ENCODE data around the gene IQGAP2.
"Not testable (repeated sequence)": the region's sequence is repeated elsewhere in the genome, so short reads cannot be mapped to it uniquely, and the experiment has no call there.

Gene IQGAP2

DNA sequence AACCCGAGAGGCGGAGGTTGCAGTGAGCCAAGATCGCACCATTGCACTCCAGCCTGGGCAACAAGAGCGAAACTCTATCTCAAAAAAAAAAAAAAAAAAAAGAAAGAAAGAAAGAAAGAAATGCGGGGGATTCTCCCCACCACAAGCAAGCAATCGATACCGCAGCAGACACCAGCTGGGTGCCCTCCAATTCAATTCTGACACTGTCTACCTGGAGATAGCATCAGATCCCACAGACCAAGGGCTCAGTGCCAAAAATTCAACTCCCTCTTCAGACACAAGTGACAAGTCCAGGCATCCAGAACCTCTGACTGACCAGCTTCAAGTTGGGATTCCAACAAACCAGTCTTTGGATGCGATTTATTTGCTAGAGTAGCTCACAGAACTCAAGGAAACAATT, 33.4 kb upstream of the IQGAP2 start:
- H3K36me3 ChIP-seq (ENCODE audit: control insufficient read depth in 2 of 2, insufficient read depth in 2 of 2, low read length in 2 of 2); H3K9me3 ChIP-seq (ENCODE audit: control insufficient read depth in 2 of 2, low read length in 2 of 2); H3K4me1 ChIP-seq (ENCODE audit: control insufficient read depth in 2 of 2, insufficient read depth in 2 of 2, low read length in 2 of 2); H3K27me3 ChIP-seq (ENCODE audit: control insufficient read depth in 2 of 2, insufficient read depth in 2 of 2, low read length in 2 of 2); H3K27ac ChIP-seq (ENCODE audit: low read depth in 2 of 2, low read length in 2 of 2); H3K4me3 ChIP-seq (ENCODE audit: low read length in 2 of 2); H3K9ac ChIP-seq (ENCODE audit: low read depth in 1 of 2, low read length in 2 of 2): not testable (repeated sequence)

DNA sequence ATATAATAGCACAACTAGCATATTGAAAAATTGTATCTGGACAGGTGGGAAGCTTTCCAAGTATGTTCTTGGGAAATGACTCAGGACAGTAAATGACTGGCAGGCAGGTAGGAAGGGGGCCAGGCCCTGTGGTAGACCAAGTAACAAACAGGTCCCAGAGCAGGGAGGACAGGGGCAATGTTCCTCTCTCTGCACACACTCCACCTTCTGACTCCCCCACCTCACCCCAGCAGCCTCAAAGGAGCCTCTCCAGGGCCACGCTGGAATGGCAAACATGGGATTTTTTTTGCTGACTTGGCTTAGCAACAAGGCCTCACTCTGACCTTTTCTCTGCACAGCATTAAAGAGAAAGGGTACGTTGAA, 31.1 kb upstream of the IQGAP2 start:
- H3K36me3 ChIP-seq (ENCODE audit: control insufficient read depth in 2 of 2, insufficient read depth in 2 of 2, low read length in 2 of 2) = no peaks in the 10 kb centered on the region
- H3K9ac ChIP-seq (ENCODE audit: low read depth in 1 of 2, low read length in 2 of 2) = no peak overlapping the region
- no peak overlapping the region for H3K4me3 ChIP-seq (ENCODE audit: low read length in 2 of 2)
- H3K9me3 ChIP-seq (ENCODE audit: control insufficient read depth in 2 of 2, low read length in 2 of 2) = no peaks in the 10 kb centered on the region
- no peaks in the 10 kb centered on the region for H3K27me3 ChIP-seq (ENCODE audit: control insufficient read depth in 2 of 2, insufficient read depth in 2 of 2, low read length in 2 of 2)
- H3K4me1 ChIP-seq (ENCODE audit: control insufficient read depth in 2 of 2, insufficient read depth in 2 of 2, low read length in 2 of 2) = no peaks in the 10 kb centered on the region
- no peak overlapping the region for H3K27ac ChIP-seq (ENCODE audit: low read depth in 2 of 2, low read length in 2 of 2)

DNA sequence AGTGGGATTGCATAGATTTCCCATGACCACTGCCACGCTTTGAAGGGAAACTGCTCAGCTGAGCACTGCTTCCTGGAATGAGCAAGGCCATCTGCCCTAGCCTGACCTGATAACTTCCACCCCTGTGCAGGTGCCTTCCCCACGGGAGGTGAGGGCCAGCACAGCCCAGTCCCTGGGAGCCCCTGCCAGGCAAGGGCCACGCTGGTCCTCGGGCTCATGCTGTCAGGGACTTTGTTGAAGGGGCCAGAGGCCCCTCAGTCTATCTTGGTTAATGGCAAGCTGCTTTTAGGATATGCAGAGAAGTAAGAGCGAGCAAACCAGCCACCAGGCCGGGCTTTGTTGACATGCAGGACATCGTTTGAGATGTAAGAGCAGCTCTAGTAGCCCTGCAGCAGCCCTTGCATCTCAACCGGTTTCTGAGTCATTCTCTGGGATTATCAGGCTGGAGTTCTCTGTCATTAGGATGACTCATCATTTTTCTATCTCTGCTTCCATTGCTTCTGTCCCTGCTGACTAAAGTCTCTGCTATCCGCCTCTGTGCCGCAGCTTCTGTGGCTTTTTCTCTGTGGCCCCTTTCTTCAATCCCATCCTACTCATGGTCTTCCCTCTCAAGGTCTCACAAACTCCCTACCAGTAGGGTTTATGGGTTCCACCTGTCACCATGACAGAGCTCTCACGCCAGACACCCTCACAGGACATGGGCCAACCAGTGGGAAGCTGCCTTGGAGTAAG, 30.6 kb upstream of the IQGAP2 start:
- H3K27ac ChIP-seq (ENCODE audit: low read depth in 2 of 2, low read length in 2 of 2) = no peak overlapping the region
- no peaks in the 10 kb centered on the region for H3K9me3 ChIP-seq (ENCODE audit: control insufficient read depth in 2 of 2, low read length in 2 of 2)
- no peaks in the 10 kb centered on the region for H3K36me3 ChIP-seq (ENCODE audit: control insufficient read depth in 2 of 2, insufficient read depth in 2 of 2, low read length in 2 of 2)
- no peak overlapping the region for H3K4me3 ChIP-seq (ENCODE audit: low read length in 2 of 2)
- no peaks in the 10 kb centered on the region for H3K4me1 ChIP-seq (ENCODE audit: control insufficient read depth in 2 of 2, insufficient read depth in 2 of 2, low read length in 2 of 2)
- no peak overlapping the region for H3K9ac ChIP-seq (ENCODE audit: low read depth in 1 of 2, low read length in 2 of 2)
- no peaks in the 10 kb centered on the region for H3K27me3 ChIP-seq (ENCODE audit: control insufficient read depth in 2 of 2, insufficient read depth in 2 of 2, low read length in 2 of 2)

DNA sequence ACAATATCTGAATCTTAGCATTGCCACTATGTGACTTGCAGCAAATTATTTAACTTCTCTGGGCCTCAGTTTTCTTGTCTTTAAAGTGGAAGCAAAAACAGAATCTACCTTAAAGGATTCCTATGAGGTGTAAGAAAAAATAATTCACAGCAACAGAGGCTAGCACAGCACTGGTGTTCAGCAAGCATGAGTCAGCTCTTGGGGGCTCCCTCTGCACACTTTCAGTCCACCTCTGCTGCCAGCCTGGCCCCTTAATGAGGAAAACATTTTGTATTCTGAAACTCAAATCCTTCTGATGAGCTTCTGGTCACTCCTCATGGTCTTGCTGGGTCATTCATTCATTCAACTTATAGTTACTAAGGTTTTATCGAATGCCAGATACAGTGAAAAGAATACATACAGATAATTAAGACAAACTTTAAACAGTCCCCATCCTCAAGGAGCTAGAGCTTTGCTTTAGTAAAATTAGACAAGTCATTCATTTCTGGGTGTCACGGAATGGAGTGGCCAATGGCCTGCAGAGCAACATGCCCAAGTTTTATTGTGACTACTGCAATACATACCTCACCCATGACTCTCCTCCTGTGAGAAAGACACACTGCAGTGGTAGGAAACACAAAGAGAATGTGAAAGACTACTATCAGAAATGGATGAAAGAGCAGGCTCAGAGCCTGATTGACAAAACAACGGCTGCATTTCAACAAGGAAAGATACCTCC, 26.8 kb upstream of the IQGAP2 start:
- Histone ChIP-seq H3K27me3 (ENCODE audit: control insufficient read depth in 2 of 2, insufficient read depth in 2 of 2, low read length in 2 of 2) (no peaks in the 10 kb centered on the region), H3K9ac (ENCODE audit: low read depth in 1 of 2, low read length in 2 of 2) (no peak overlapping the region), H3K9me3 (ENCODE audit: control insufficient read depth in 2 of 2, low read length in 2 of 2) (no peaks in the 10 kb centered on the region), H3K4me1 (ENCODE audit: control insufficient read depth in 2 of 2, insufficient read depth in 2 of 2, low read length in 2 of 2) (peaks cover 13 to 14% of the 10 kb centered on the region in 2 donors), H3K4me3 (ENCODE audit: low read length in 2 of 2) (no peak overlapping the region), H3K27ac (ENCODE audit: low read depth in 2 of 2, low read length in 2 of 2) (no peak overlapping the region), H3K36me3 (ENCODE audit: control insufficient read depth in 2 of 2, insufficient read depth in 2 of 2, low read length in 2 of 2) (no peaks in the 10 kb centered on the region)

DNA sequence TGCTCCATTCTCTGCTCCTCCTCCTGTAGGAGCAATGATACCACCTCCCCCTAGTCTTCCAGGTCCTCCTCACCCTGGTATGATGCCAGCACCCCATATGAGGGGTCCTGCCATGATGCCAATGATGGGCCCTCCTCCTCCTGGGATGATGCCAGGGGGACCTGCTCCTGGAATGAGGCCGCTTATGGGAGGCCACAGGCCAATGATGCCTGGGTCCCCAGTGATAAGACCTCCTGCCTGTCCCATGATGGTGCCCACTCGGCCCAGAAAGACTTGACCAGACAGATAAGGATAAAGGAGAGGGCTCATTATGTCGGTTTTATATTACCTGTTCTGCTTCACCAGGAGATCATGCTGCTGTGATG, 26.2 kb upstream of the IQGAP2 start:
- Histone ChIP-seq H3K36me3 (ENCODE audit: control insufficient read depth in 2 of 2, insufficient read depth in 2 of 2, low read length in 2 of 2) (no peaks in the 10 kb centered on the region), H3K9ac (ENCODE audit: low read depth in 1 of 2, low read length in 2 of 2) (no peak overlapping the region), H3K9me3 (ENCODE audit: control insufficient read depth in 2 of 2, low read length in 2 of 2) (no peaks in the 10 kb centered on the region), H3K4me1 (ENCODE audit: control insufficient read depth in 2 of 2, insufficient read depth in 2 of 2, low read length in 2 of 2) (peaks cover 13 to 14% of the 10 kb centered on the region in 2 donors), H3K4me3 (ENCODE audit: low read length in 2 of 2) (no peak overlapping the region), H3K27ac (ENCODE audit: low read depth in 2 of 2, low read length in 2 of 2) (no peak overlapping the region), H3K27me3 (ENCODE audit: control insufficient read depth in 2 of 2, insufficient read depth in 2 of 2, low read length in 2 of 2) (no peaks in the 10 kb centered on the region)

DNA sequence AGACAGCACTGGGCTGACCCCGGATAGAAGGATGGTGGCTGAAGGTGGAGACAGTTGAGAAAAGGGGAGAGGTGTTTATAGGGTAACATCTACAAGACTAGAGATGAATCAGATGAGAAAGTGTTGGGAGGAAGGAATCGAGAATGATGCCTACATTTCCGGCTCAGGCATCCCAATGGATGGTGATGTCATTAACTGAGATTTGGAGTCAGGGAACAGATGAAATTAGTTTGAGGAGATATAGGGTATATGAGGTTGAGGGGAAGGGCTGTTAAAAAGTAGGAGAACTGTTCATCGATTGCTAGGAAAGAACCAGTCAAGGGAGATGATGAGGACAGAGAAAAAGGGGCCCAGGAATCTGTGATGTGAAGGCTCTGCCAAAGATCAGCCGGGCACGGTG, 24.7 kb upstream of the IQGAP2 start:
- Histone ChIP-seq H3K9ac (ENCODE audit: low read depth in 1 of 2, low read length in 2 of 2) (no peak overlapping the region), H3K36me3 (ENCODE audit: control insufficient read depth in 2 of 2, insufficient read depth in 2 of 2, low read length in 2 of 2) (no peaks in the 10 kb centered on the region), H3K27me3 (ENCODE audit: control insufficient read depth in 2 of 2, insufficient read depth in 2 of 2, low read length in 2 of 2) (no peaks in the 10 kb centered on the region), H3K27ac (ENCODE audit: low read depth in 2 of 2, low read length in 2 of 2) (no peak overlapping the region), H3K4me3 (ENCODE audit: low read length in 2 of 2) (no peak overlapping the region), H3K9me3 (ENCODE audit: control insufficient read depth in 2 of 2, low read length in 2 of 2) (no peaks in the 10 kb centered on the region), H3K4me1 (ENCODE audit: control insufficient read depth in 2 of 2, insufficient read depth in 2 of 2, low read length in 2 of 2) (peaks cover 13 to 14% of the 10 kb centered on the region in 2 donors)

DNA sequence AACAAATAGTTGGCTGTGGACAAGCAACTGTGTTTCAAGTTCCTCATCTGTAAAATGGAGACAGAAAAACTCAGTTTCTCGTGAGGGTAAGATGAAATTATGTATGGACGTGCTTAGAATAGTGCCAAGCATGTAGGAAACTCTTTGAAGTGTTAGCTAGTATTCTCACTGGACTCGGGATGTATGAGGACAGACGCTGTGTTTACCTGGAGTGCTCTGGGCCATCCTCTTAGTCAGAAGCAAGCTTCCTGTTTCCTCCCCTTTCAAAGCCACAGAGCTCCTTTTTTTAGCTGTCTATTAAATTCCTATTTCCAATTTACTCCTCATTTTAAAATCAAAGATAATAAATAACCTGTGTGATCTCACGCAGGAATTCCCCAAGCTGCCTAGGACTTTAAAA, 23.8 kb upstream of the IQGAP2 start:
- Histone ChIP-seq H3K36me3 (ENCODE audit: control insufficient read depth in 2 of 2, insufficient read depth in 2 of 2, low read length in 2 of 2) (no peaks in the 10 kb centered on the region), H3K4me1 (ENCODE audit: control insufficient read depth in 2 of 2, insufficient read depth in 2 of 2, low read length in 2 of 2) (peaks cover 13 to 14% of the 10 kb centered on the region in 2 donors)

DNA sequence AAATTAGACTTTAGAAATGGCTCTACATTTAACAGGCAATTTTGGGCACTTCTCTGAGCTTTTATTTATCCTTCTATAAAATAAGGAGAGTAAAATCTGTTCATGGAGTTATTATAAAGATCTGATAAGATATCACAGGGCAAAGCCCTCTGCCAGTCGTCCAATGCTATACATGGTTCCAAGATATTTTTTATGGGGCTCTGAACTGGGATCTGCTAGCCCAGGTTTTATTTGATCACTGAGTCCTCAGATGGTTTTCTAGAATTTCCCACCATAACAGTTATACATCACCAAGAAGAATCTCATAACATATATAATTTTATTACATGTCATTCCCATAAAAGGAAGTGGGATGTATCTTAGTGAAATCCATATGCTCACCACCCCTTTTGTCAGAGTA, 23.2 kb upstream of the IQGAP2 start:
- H3K27ac ChIP-seq (ENCODE audit: low read depth in 2 of 2, low read length in 2 of 2) = no peak overlapping the region
- no peak overlapping the region for H3K4me3 ChIP-seq (ENCODE audit: low read length in 2 of 2)
- H3K4me1 ChIP-seq (ENCODE audit: control insufficient read depth in 2 of 2, insufficient read depth in 2 of 2, low read length in 2 of 2) = peaks cover 13 to 14% of the 10 kb centered on the region in 2 donors
- H3K9ac ChIP-seq (ENCODE audit: low read depth in 1 of 2, low read length in 2 of 2) = no peak overlapping the region
- no peaks in the 10 kb centered on the region for H3K9me3 ChIP-seq (ENCODE audit: control insufficient read depth in 2 of 2, low read length in 2 of 2)
- no peaks in the 10 kb centered on the region for H3K27me3 ChIP-seq (ENCODE audit: control insufficient read depth in 2 of 2, insufficient read depth in 2 of 2, low read length in 2 of 2)
- no peaks in the 10 kb centered on the region for H3K36me3 ChIP-seq (ENCODE audit: control insufficient read depth in 2 of 2, insufficient read depth in 2 of 2, low read length in 2 of 2)

More for the DNA sequence above, 23.8 kb upstream of the IQGAP2 start:
- no peak overlapping the region for H3K9ac ChIP-seq (ENCODE audit: low read depth in 1 of 2, low read length in 2 of 2)
- H3K27me3 ChIP-seq (ENCODE audit: control insufficient read depth in 2 of 2, insufficient read depth in 2 of 2, low read length in 2 of 2) = no peaks in the 10 kb centered on the region
- no peak overlapping the region for H3K4me3 ChIP-seq (ENCODE audit: low read length in 2 of 2)
- no peaks in the 10 kb centered on the region for H3K9me3 ChIP-seq (ENCODE audit: control insufficient read depth in 2 of 2, low read length in 2 of 2)
- H3K27ac ChIP-seq (ENCODE audit: low read depth in 2 of 2, low read length in 2 of 2) = no peak overlapping the region

DNA sequence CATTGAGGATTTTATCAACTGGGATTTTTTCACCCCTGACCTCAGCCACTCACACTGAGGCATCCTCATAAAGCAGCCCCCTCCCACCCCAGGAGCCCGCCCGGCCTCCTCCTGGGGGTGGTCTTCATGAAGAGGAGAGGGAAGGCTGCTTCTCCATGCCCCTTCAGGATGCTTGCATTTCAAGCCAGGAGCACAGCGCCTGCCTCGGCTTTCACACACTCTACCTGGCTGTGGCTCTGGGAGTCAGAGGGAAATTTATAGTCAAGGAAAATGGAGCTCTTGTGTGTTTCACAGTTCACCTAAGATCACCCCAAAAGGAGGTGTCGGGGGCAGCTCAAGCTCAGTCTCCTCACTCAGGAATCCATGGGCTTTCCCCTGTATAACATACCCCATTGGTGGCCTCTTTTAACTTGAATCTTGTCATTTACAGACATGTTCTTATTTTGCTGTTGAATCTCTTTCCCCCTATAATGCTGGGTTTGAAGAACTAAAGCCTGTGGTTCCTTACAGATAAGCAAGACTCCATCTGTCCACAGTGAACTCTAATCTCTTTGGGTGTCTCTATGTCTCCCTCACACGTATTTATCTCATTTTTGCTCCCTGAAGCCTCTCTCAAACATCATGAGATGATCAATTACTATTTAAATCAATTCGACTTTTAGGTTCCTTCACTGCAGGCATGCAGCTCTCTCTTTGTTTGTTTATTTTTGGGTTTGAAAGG, 22.6 kb upstream of the IQGAP2 start:
- Histone ChIP-seq H3K27me3 (ENCODE audit: control insufficient read depth in 2 of 2, insufficient read depth in 2 of 2, low read length in 2 of 2) (no peaks in the 10 kb centered on the region), H3K4me1 (ENCODE audit: control insufficient read depth in 2 of 2, insufficient read depth in 2 of 2, low read length in 2 of 2) (peaks cover 13 to 15% of the 10 kb centered on the region in 2 donors), H3K4me3 (ENCODE audit: low read length in 2 of 2) (no peak overlapping the region), H3K9ac (ENCODE audit: low read depth in 1 of 2, low read length in 2 of 2) (peak overlapping the region in 1 of 2 donors; percentile 14), H3K9me3 (ENCODE audit: control insufficient read depth in 2 of 2, low read length in 2 of 2) (no peaks in the 10 kb centered on the region), H3K27ac (ENCODE audit: low read depth in 2 of 2, low read length in 2 of 2) (peak overlapping the region; percentile 18 to 48), H3K36me3 (ENCODE audit: control insufficient read depth in 2 of 2, insufficient read depth in 2 of 2, low read length in 2 of 2) (no peaks in the 10 kb centered on the region)

DNA sequence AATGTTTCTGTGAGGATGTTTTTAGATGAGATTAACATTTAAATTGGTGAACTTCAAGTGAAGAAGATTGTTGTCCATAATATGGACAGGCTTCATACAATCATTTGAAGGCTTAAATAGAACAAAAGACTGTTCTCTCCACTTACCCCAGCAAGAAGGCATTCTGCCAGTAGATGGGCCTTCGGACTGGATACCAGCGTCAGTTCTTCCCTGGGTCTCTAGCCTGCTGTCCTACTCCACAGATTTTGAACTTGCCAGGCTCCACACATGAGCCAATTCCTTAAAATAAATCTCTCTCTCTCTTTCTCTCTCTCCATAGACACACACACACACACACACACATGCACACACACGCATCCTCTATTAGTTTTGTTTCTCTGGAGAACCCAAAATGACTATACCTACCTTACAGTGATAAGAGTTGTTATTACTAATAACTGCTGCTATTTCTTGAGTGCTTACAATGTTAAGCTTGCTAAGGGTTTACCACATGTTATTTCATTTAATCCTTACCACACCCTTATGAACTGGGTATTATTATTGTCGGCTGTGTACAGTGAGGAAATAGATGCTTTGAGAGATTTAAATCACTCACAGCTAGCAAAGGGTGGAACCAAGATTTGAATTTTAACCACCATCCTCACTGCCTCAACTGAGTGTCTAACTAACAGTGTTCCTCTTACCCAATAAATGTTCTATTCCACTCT, 19.8 kb upstream of the IQGAP2 start:
- Histone ChIP-seq H3K9ac (ENCODE audit: low read depth in 1 of 2, low read length in 2 of 2) (no peak overlapping the region), H3K27ac (ENCODE audit: low read depth in 2 of 2, low read length in 2 of 2) (no peak overlapping the region), H3K36me3 (ENCODE audit: control insufficient read depth in 2 of 2, insufficient read depth in 2 of 2, low read length in 2 of 2) (no peaks in the 10 kb centered on the region), H3K4me1 (ENCODE audit: control insufficient read depth in 2 of 2, insufficient read depth in 2 of 2, low read length in 2 of 2) (peaks cover 27 to 30% of the 10 kb centered on the region in 2 donors), H3K4me3 (ENCODE audit: low read length in 2 of 2) (no peak overlapping the region), H3K9me3 (ENCODE audit: control insufficient read depth in 2 of 2, low read length in 2 of 2) (no peaks in the 10 kb centered on the region), H3K27me3 (ENCODE audit: control insufficient read depth in 2 of 2, insufficient read depth in 2 of 2, low read length in 2 of 2) (no peaks in the 10 kb centered on the region)
